ENCODE results near the gene CRY2. TPM values are rescaled to one million over a fixed set of nuclear protein-coding genes. Genes with fewer than 3 reads are reported as not detected.

CRY2 gene
- total and polyA plus RNA-seq, 2 of the 13 experiments (the other 11 are each of a cell fraction or from before 2014, with no cell fraction given): 10.1 to 12.2 TPM

GRCh38 chr11:45927332-45927683, 80.0 kb downstream of the CRY2 start:
- Histone ChIP-seq H3K9ac (ENCODE audit: insufficient read depth, low read depth, low read length) (no peak overlapping the region), H3K4me2 (ENCODE audit: low read depth, low read length) (no peak overlapping the region), H3K79me2 (ENCODE audit: insufficient read depth, low read length) (no peaks in the 10 kb centered on the region), H3K4me1 (ENCODE audit: insufficient read depth, low read length) (peaks cover 17% of the 10 kb centered on the region), H3K4me3 (replicated peaks in 1 of 3; ENCODE audit: insufficient read depth in 1 of 3, low read depth in 2 of 3, low read length in 3 of 3) (no peak overlapping the region), H3K36me3 (replicated peaks in 1 of 2; ENCODE audit: control insufficient read depth in 1 of 2, insufficient read depth in 2 of 2, low read length in 2 of 2) (no peaks in the 10 kb centered on the region; a peak in 1 of 5 replicates), H4K20me1 (ENCODE audit: insufficient read depth, low read length) (no peaks in the 10 kb centered on the region), H3K27me3 (ENCODE audit: control insufficient read depth in 1 of 2, insufficient read depth in 2 of 2, low read length in 2 of 2) (no peaks in the 10 kb centered on the region), H3K9me3 (ENCODE audit: low read length) (no peaks in the 10 kb centered on the region), H2AFZ (ENCODE audit: low read length) (no peak overlapping the region), H3K27ac (ENCODE audit: extremely low read length, insufficient read depth, low read length) (no peak overlapping the region)
- DNase-seq (ENCODE audit: low spot score) (no peak), ATAC-seq (no peak), FAIRE-seq (no peak)
- intact Hi-C loops (cut with micrococcal nuclease; ENCODE audit: unreplicated experiment) (no loop called here), in situ Hi-C loops (cut with HindIII; ENCODE audit: extremely low pct_ligation_motif_present, low pct_unique_long_range_greater_than_20kb) (no loop called here)
- TF ChIP-seq ZNF30 (CRISPR knock-in tag; IDR thresholded peaks at IDR 0.05) (no peak), EP300 (IDR thresholded peaks at IDR 0.05; ENCODE audit: low read depth in 2 of 2, low read length in 2 of 2) (no peak), EP300 (CRISPR knock-in tag; IDR thresholded peaks at IDR 0.05; ENCODE audit: borderline replicate concordance) (no peak), SNRNP70 (IDR thresholded peaks at IDR 0.05; ENCODE audit: low read depth, low read length) (no peak), SMC3 (IDR thresholded peaks at IDR 0.05; ENCODE audit: low read length) (no peak), ZNF124 (CRISPR knock-in tag; IDR thresholded peaks at IDR 0.05) (no peak), GLI4 (CRISPR knock-in tag; IDR thresholded peaks at IDR 0.05; ENCODE audit: borderline replicate concordance) (no peak), RFX5 (IDR thresholded peaks at IDR 0.05; ENCODE audit: low read depth, low read length) (no peak), SP140L (CRISPR knock-in tag; IDR thresholded peaks at IDR 0.05; ENCODE audit: borderline replicate concordance) (no peak), SMAD3 (CRISPR knock-in tag; IDR thresholded peaks at IDR 0.05) (no peak), E2F2 (CRISPR knock-in tag; IDR thresholded peaks at IDR 0.05; ENCODE audit: borderline replicate concordance) (no peak)
- no TSS peak for BruUV-seq (replicated peaks)
- 86% methylated on average over 11 of the region's 15 CpGs for WGBS (ENCODE audit: low lambda C conversion rate)
- CTCF ChIA-PET (ENCODE audit: low intra/inter-chr PET ratio, low total read pairs): no interaction called here
- POLR2A ChIA-PET: interaction anchor here (1.6 kb wide), 1 partner anchor 9 kb away, joined by 7 read pairs; the partner anchor contains the start of gene PEX16

Measured in HepG2 (cell line).